ENCODE measurements around the gene PLA1A.
"Not testable (repeated sequence)": the region's sequence is repeated elsewhere in the genome, so short reads cannot be mapped to it uniquely, and the experiment has no call there.

The PLA1A gene

GRCh38 chr3:119585208-119585607 is 12.5 kb upstream of the PLA1A start:
- Histone ChIP-seq H4K20me1 (no peaks in the 10 kb centered on the region), H3K9ac (no peak overlapping the region), H3K27me3 (peaks cover 5 to 15% (median 7%) of the 10 kb centered on the region in 11 experiments; a peak in 20 of 22 replicates), H3K9me3 (replicated peaks in 1 of 11) (peaks cover under 1 to 8% (median 4%) of the 10 kb centered on the region in 11 experiments; a peak in 21 of 22 replicates), H3K4me3 (no peak overlapping the region), H3K4me1 (peaks cover 13 to 82% (median 26%) of the 10 kb centered on the region in 10 experiments), H3K27ac (no peak overlapping the region), H3K36me3 (peaks cover 0 to under 1% (median 0%) of the 10 kb centered on the region in 11 experiments; a peak in 1 of 22 replicates), H3K4me2 (peak overlapping the region in 3 of 11 experiments; percentile 89 to 96 (median 89); a peak in 6 of 22 replicates)
- no peak for TF ChIP-seq Cebpa-rat (IDR thresholded peaks at IDR 0.05)

- Histone ChIP-seq H3K4me3 (no peak overlapping the region), H3K36me3 (peaks cover 0 to 5% (median 0%) of the 10 kb centered on the region in 11 experiments; a peak in 1 of 22 replicates), H3K27me3 (peaks cover 0 to 7% (median 0%) of the 10 kb centered on the region in 11 experiments; a peak in 3 of 22 replicates), H3K4me2 (peak overlapping the region in 3 of 11 experiments; percentile 89 to 96 (median 89); a peak in 6 of 22 replicates), H4K20me1 (no peaks in the 10 kb centered on the region), H3K9ac (peak overlapping the region in 1 of 11 experiments; percentile 60; a peak in 1 of 22 replicates), H3K4me1 (peaks cover 13 to 79% (median 24%) of the 10 kb centered on the region in 10 experiments), H3K27ac (peak overlapping the region in 3 of 11 experiments; percentile 23 to 75 (median 68); a peak in 5 of 22 replicates), H3K9me3 (replicated peaks in 1 of 11) (peaks cover 8 to 16% (median 12%) of the 10 kb centered on the region in 11 experiments; a peak in 21 of 22 replicates)
- no peak for TF ChIP-seq Cebpa-rat (IDR thresholded peaks at IDR 0.05)
Observed at GRCh38 chr3:119585856-119586570, 11.7 kb upstream of the PLA1A start.

DNA sequence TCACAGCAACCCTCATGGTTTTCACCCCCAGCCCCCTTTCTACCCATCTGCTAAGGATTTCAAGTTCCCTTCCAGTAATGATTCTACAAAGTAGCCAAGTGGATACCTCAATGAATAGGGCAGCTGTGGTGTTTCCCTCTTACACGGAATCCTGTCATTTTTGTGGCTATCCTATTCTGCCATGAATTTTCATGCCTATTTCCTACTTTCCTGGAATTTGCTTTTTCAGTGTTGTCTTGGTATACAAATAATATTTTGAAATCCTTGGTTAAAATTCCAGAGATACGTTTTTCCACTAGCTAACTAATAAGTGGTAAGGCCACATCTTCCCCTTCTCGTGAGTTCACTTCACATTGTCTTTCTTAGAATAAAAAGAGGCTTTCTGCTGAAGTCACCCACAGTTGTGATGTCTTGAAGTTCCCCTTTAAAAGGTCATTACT is 10.9 kb upstream of the PLA1A start:
- H3K4me2 ChIP-seq, result peak overlapping the region in 4 of 11 experiments; percentile 78 to 96 (median 89); a peak in 7 of 22 replicates
- no peaks in the 10 kb centered on the region for H3K27me3 ChIP-seq
- H3K9me3 ChIP-seq (replicated peaks in 1 of 11), result peaks cover 12 to 23% (median 17%) of the 10 kb centered on the region in 11 experiments; a peak in 21 of 22 replicates
- H3K4me3 ChIP-seq, result no peak overlapping the region
- peaks cover 0 to 5% (median 0%) of the 10 kb centered on the region in 11 experiments; a peak in 1 of 22 replicates for H3K36me3 ChIP-seq
- peak overlapping the region in 3 of 11 experiments; percentile 68 to 75 (median 72); a peak in 4 of 22 replicates for H3K27ac ChIP-seq
- H3K4me1 ChIP-seq, result peaks cover 13 to 75% (median 24%) of the 10 kb centered on the region in 10 experiments
- no peak for TF ChIP-seq Cebpa-rat (IDR thresholded peaks at IDR 0.05)
- peak overlapping the region in 1 of 11 experiments; percentile 60; a peak in 1 of 22 replicates for H3K9ac ChIP-seq
- H4K20me1 ChIP-seq, result no peaks in the 10 kb centered on the region

DNA sequence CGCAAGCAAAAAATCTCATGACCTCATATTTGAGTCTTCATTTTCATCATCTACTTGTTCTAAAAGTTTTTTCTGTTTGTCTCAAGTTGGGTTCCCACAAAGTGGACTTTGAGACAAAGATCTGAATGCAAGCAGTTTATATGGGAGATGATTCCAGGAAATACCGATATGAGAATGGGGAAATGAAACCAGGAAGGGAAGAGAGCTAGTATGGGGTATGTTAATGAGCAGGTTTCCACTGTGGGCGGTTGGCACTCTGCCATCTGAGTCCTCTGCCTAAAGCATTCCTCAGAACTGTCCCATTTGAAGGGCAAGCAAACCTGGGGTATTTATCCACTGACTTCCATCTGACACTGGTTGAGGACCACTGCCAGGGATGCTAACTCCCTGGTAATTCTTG is 9.6 kb upstream of the PLA1A start:
- Histone ChIP-seq H3K27ac (peak overlapping the region in 7 of 11 experiments; percentile 26 to 75 (median 67); a peak in 13 of 22 replicates), H3K36me3 (peaks cover 0 to 5% (median 0%) of the 10 kb centered on the region in 11 experiments; a peak in 1 of 22 replicates), H3K9ac (peak overlapping the region in 3 of 11 experiments; percentile 53 to 60 (median 53); a peak in 5 of 22 replicates), H4K20me1 (no peaks in the 10 kb centered on the region), H3K27me3 (no peaks in the 10 kb centered on the region), H3K4me3 (no peak overlapping the region; a peak in 1 of 20 replicates), H3K9me3 (replicated peaks in 1 of 11) (peaks cover 12 to 23% (median 18%) of the 10 kb centered on the region in 11 experiments; a peak in 21 of 22 replicates), H3K4me2 (peak overlapping the region; percentile 47 to 96 (median 69)), H3K4me1 (peaks cover 13 to 62% (median 24%) of the 10 kb centered on the region in 10 experiments)
- no peak for TF ChIP-seq Cebpa-rat (IDR thresholded peaks at IDR 0.05)

DNA sequence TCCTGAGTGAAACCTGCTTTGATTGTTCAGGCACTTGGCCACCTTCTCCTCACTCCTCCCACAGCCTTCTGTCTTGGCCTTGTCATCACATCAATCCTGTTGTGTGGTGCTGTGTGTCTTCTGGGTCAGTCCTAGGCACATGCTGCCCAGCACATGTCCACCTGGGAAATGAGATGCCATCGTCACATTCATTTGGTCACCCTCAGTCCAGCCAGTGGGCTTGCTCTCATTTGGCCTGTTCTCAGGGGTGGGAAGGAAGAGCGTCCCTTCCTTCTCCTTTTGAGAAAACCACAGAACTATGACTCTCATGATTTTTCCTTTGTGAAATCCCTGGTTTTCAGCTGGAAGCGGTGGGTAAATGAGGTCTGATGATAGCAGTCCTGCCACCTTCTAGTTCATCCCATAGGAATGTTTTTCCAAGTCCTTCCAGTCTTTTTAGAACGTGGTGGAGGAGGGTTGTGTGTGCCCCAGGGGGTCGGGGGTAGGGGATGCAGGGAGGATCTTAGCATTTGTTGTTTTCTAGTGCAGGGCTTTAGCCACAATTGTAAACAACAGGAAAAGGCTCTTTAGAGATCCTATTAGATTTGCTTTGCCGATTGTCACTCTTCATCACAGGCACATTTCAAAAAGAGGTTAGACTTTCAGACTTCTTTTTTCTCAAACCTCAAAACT is 8.4 kb upstream of the PLA1A start:
- Histone ChIP-seq H3K27me3 (no peaks in the 10 kb centered on the region), H3K4me1 (peaks cover 13 to 62% (median 24%) of the 10 kb centered on the region in 10 experiments), H3K9ac (peak overlapping the region in 3 of 11 experiments; percentile 14 to 47 (median 24); a peak in 4 of 22 replicates), H4K20me1 (no peaks in the 10 kb centered on the region), H3K4me2 (peak overlapping the region in 9 of 11 experiments; percentile 0 to 96 (median 71); a peak in 15 of 22 replicates), H3K9me3 (replicated peaks in 1 of 11) (peaks cover 12 to 23% (median 18%) of the 10 kb centered on the region in 11 experiments; a peak in 21 of 22 replicates), H3K4me3 (peak overlapping the region in 2 of 10 experiments; percentile 2 to 15; a peak in 1 of 20 replicates), H3K36me3 (peaks cover 0 to 5% (median 0%) of the 10 kb centered on the region in 11 experiments; a peak in 1 of 22 replicates), H3K27ac (peak overlapping the region in 3 of 11 experiments; percentile 54 to 72 (median 60); a peak in 5 of 22 replicates)
- no peak for TF ChIP-seq Cebpa-rat (IDR thresholded peaks at IDR 0.05)

DNA sequence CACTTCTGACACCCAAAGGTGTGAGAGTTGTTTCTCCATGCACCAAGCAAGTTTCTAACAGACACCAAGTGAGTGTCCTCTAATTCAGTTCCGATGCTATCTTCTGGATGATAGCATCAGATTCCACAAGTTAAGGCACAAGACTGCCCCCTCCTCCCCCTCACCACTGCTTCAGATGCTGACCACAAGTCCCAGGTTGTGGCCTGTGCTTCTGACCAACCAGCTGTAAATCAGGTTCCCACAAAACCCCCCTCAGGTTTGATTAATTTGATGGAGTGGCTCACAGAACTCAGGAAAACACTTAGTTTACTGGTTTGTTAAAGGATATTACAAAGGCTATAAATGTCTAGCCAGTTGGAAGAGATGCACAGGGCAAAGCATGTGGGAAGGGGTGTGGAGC is 7.0 kb upstream of the PLA1A start:
- no peaks in the 10 kb centered on the region for H4K20me1 ChIP-seq
- H3K4me2 ChIP-seq, result peak overlapping the region in 2 of 11 experiments; percentile 89 to 96; a peak in 2 of 22 replicates
- peaks cover 0 to 5% (median 0%) of the 10 kb centered on the region in 11 experiments; a peak in 1 of 22 replicates for H3K36me3 ChIP-seq
- peaks cover 12 to 23% (median 18%) of the 10 kb centered on the region in 11 experiments; a peak in 21 of 22 replicates for H3K9me3 ChIP-seq (replicated peaks in 1 of 11)
- TF ChIP-seq Cebpa-rat (IDR thresholded peaks at IDR 0.05), result no peak
- H3K27ac ChIP-seq, result no peak overlapping the region
- peaks cover 13 to 55% (median 24%) of the 10 kb centered on the region in 10 experiments for H3K4me1 ChIP-seq
- H3K4me3 ChIP-seq, result no peak overlapping the region
- H3K9ac ChIP-seq, result no peak overlapping the region
- no peaks in the 10 kb centered on the region for H3K27me3 ChIP-seq

DNA sequence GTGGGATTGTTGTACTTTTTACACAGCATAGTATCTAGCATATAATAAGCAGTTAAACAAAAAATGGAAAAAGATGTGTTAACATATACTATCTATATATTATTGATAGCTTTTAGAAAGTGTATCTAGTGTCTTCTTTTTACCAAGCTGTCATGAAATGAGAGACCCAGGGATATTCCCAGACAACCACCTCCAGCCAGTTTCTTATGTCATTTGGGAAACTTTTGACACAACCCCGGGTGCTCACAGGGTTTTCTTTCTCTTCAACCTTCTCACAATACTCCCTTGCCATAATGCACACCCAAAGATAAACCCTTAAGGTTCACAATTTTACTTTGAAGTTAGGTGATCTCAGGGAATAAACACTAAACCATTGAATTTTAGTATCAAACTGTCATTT is 4.8 kb upstream of the PLA1A start:
- no peak for TF ChIP-seq Cebpa-rat (IDR thresholded peaks at IDR 0.05)
- H3K36me3 ChIP-seq, result peaks cover 0 to 5% (median 0%) of the 10 kb centered on the region in 11 experiments; a peak in 1 of 22 replicates
- H3K27me3 ChIP-seq, result no peaks in the 10 kb centered on the region
- H3K9me3 ChIP-seq (replicated peaks in 1 of 11), result peaks cover 12 to 23% (median 18%) of the 10 kb centered on the region in 11 experiments; a peak in 21 of 22 replicates
- no peak overlapping the region for H3K27ac ChIP-seq
- peaks cover 8 to 55% (median 17%) of the 10 kb centered on the region in 10 experiments for H3K4me1 ChIP-seq
- H3K9ac ChIP-seq, result no peak overlapping the region
- H3K4me2 ChIP-seq, result no peak overlapping the region
- no peaks in the 10 kb centered on the region for H4K20me1 ChIP-seq
- H3K4me3 ChIP-seq, result no peak overlapping the region

GRCh38 chr3:119594066-119594465 is 3.6 kb upstream of the PLA1A start:
- Histone ChIP-seq H3K27me3 (no peaks in the 10 kb centered on the region), H3K27ac (no peak overlapping the region), H3K9ac (no peak overlapping the region), H4K20me1 (no peaks in the 10 kb centered on the region), H3K9me3 (replicated peaks in 1 of 11) (peaks cover 12 to 23% (median 18%) of the 10 kb centered on the region in 11 experiments; a peak in 21 of 22 replicates), H3K4me3 (no peak overlapping the region), H3K4me2 (no peak overlapping the region), H3K36me3 (peaks cover 0 to 5% (median 0%) of the 10 kb centered on the region in 11 experiments; a peak in 1 of 22 replicates), H3K4me1 (peaks cover 0 to 44% (median 5%) of the 10 kb centered on the region in 10 experiments; a peak in 14 of 20 replicates)
- TF ChIP-seq Cebpa-rat (IDR thresholded peaks at IDR 0.05), result no peak

DNA sequence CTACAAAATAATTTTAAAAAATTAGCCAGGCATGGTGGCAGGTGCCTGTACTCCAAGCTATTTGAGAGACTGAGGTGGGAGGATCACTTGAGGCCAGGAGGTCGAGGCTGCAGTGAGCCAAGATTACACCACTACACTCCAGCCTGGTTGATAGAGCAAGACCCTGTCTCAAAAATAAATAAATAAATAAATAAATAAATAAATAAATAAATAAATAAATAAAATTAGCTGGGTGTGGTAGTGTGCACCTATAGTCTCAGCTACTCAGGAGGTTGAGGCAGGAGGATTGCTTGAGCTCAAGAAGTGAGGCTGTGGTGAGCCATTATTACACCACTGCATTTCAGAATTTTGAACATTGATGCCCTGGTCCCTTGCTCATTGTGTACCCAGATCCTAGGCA is 2.8 kb upstream of the PLA1A start:
- H3K4me2 ChIP-seq, H3K27ac ChIP-seq: not testable (repeated sequence)
- H3K4me1 ChIP-seq, result peaks cover 0 to 36% (median 0%) of the 10 kb centered on the region in 10 experiments; a peak in 6 of 20 replicates

More for the DNA sequence above, 2.8 kb upstream of the PLA1A start:
- H3K36me3 ChIP-seq, H3K27me3 ChIP-seq, H4K20me1 ChIP-seq, H3K4me3 ChIP-seq, H3K9ac ChIP-seq: not testable (repeated sequence)
- H3K9me3 ChIP-seq (replicated peaks in 1 of 11), result peaks cover 12 to 21% (median 18%) of the 10 kb centered on the region in 11 experiments; a peak in 21 of 22 replicates
